Measurements from ENCODE around the gene CLMN.

DNA sequence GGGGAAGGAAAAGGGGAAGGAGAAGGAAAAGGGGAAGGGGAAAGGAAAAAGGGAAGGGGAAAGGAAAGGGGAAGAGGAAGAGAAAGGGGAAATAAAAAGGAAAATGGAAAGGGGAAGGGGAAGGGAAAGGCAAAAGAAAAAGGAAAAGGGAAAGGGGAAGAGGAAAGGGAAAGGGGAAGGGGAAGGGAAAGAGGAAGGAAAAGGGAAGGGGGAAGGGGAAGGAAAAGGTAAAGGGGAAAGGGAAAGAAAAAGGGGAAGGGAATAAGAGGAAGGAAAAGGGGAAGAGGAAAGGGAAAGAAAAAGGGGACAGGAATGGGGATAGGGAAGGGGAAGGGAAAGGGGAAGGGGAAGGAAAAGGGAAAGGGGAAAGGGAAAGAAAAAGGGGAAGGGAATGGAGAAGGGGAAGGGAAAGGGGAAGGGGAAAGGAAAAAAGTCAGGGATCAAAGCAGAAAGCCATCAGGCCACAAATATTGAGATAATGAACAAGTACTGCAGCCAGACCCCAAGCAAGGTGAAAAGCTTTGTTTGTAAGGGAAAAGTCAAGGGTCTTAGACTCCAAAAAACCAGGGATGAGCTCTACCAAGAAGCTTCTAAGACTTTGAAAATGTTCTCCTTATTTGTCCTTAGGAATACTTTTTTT, 182.4 kb downstream of the CLMN start:
- TF ChIP-seq MYC (CRISPR knock-in tag; IDR thresholded peaks at IDR 0.05; ENCODE audit: borderline replicate concordance) (no peak), ZSCAN25 (CRISPR knock-in tag; IDR thresholded peaks at IDR 0.05) (no peak), ZNF331 (CRISPR knock-in tag; IDR thresholded peaks at IDR 0.05) (no peak), CBFB (CRISPR knock-in tag; IDR thresholded peaks at IDR 0.05) (no peak), ZNF878 (CRISPR knock-in tag; IDR thresholded peaks at IDR 0.05) (no peak)
- TF ChIP-seq, protein P1, sequence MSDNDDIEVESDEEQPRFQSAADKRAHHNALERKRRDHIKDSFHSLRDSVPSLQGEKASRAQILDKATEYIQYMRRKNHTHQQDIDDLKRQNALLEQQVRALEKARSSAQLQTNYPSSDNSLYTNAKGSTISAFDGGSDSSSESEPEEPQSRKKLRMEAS (IDR thresholded peaks at IDR 0.05) = no peak

Measured in HepG2 (cell line).